Measurements from ENCODE around the gene CLPTM1L. TPM values are rescaled to one million over a fixed set of nuclear protein-coding genes. Genes with fewer than 3 reads are reported as not detected.
"Not testable (repeated sequence)": the region's sequence is repeated elsewhere in the genome, so short reads cannot be mapped to it uniquely, and the experiment has no call there.

The CLPTM1L gene
- total RNA-seq, 2 experiments from 2014 or later, result 80.9 to 82.7 TPM

DNA sequence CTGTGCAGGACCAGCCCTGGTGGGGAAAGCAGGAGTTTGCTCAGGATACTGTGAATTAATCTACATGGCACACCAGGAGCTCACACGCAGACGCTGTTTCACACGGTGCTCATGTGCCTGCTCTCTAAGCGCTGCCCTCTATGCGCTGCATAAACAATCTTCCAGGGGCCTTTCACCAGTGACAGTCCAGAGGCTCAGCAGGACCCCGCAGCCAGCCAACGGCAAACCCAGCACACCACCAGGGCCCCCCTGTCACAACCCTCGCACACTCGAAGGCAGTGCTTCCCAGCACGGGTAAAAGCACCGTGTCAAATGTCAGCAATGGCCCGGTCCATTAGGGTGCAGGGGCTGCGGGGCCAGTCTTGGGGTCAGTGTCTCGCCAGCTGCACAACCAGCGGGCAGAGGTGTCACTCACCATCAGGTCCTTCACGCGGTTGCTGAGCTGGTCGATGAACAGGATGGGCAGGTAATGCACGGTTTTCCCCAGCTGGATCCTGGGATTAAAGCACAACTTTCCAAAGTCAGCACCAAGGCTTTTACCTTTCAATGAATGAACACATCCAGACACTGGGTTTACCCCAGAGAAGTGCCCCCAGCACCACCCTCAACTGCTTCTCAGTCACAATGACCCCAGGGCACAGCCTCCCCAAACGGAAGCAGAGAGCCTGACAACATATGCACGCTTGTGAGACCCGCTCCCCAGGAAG lies 7.3 kb downstream of the CLPTM1L start:
- Mint-ChIP-seq H3K27ac (no peak overlapping the region), H3K27me3 (no peaks in the 10 kb centered on the region), H3K4me1 (peaks cover 3% of the 10 kb centered on the region), H3K9me3 (no peaks in the 10 kb centered on the region), H3K36me3 (peaks cover 17% of the 10 kb centered on the region), H3K4me3 (no peak overlapping the region)
- ATAC-seq (ENCODE audit: low read depth) (no peak), DNase-seq (no peak)
- POLR2A ChIA-PET, result interaction anchor here (1.2 kb wide), 1 partner anchor 9 kb away, joined by 3 read pairs; no protein-coding TSS in a partner anchor

DNA sequence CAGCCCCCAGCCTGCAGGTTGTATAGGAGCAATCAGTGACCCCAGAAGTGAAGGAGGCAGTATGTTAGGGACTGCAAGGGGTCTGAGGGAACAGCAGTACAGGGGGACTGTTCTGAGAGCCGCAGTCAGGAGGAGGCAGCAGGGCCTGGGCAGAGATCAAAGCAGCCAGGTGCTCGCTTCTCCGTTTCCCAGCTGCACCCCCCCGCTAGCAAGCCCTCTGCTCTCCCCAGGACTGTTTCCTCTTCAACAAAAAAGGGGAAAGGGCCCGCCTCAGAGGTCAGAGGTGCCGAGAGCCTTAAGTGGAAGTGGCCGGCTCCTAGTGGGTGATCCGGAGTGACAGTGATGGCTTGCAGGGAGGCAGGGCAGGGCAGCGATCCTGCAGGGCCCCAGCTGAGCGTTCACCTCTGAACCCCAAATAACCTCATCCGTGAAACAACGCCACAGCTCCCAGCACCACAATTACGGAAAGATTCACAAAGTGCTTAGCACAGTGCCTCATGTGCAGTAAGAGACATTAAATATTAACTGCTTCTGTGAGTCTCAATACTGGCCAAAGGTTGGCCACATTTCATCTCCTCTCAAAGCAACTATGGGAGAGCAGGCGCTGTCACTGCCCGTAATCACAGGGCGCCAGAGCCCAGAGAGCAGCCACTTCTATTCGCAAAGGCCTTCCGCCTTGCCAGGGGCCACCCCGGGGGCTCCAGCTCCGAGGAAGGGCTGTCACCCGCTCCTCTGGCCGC lies 8.0 kb downstream of the CLPTM1L start:
- H3K4me3 Mint-ChIP-seq, result no peak overlapping the region
- H3K9me3 Mint-ChIP-seq, result no peaks in the 10 kb centered on the region
- H3K27ac Mint-ChIP-seq, result no peak overlapping the region
- peaks cover 3% of the 10 kb centered on the region for H3K4me1 Mint-ChIP-seq
- POLR2A ChIA-PET, result interaction anchor here (1.2 kb wide), 1 partner anchor 9 kb away, joined by 3 read pairs; no protein-coding TSS in a partner anchor
- no peaks in the 10 kb centered on the region for H3K27me3 Mint-ChIP-seq
- ATAC-seq (ENCODE audit: low read depth), result no peak
- H3K36me3 Mint-ChIP-seq, result peaks cover 17% of the 10 kb centered on the region
- no peak for DNase-seq

DNA sequence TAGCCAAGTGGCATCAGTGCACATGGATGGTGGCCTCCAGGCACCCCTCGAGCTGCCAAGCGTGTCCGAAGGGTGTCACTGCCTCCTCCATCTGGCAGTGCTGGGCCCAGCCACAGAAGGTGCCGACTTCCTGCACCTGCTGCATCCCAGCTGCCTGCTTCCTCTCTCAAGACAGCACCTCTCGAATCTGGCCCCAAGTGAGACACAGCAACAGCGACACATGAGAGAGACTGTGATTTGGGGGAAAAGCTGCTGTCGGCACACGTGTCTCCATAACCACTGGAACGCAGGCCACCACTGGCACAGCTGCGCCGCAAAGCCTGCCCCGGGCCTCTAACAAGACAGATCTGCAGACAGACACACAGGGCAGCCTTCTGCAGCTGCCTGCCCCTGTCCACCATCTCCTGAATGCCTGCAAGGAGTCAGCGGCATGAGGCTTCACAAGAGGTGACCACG lies 8.8 kb downstream of the CLPTM1L start:
- H3K27me3 Mint-ChIP-seq, result no peaks in the 10 kb centered on the region
- no peaks in the 10 kb centered on the region for H3K9me3 Mint-ChIP-seq
- no peak overlapping the region for H3K4me3 Mint-ChIP-seq
- ATAC-seq (ENCODE audit: low read depth), result no peak
- H3K4me1 Mint-ChIP-seq, result peaks cover 3% of the 10 kb centered on the region
- H3K36me3 Mint-ChIP-seq, result peaks cover 13% of the 10 kb centered on the region
- DNase-seq, result no peak
- POLR2A ChIA-PET, result interaction anchor here (1.2 to 1.4 kb wide), 2 partner anchors 10 to 20 kb away, joined by 3 read pairs; no protein-coding TSS in a partner anchor
- H3K27ac Mint-ChIP-seq, result no peak overlapping the region

DNA sequence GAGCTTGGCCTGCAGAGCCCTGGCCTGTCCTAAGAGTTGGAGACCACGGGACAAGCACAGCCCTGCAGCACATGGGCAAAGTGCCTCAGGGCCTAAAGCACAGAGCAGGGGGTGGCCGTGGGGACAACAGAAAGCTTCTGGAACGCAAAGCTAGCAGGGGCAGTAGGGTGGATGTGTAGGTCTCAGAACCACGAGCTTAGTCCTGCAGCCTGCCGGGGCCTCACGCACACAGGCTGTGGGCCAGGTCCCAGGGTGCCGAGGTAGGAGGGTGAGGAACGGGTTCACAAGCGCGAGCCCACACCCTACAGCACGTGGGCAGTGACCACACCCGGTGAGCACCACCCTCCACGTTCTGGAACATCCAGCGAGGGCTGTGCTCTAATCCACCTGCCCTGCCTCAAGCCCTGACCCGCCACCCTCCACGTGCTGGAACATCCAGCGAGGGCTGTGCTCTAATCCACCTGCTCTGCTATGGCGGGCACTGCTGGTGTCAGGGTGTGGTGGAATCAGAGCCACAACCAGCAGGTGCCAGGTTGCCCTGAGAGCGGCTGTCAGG lies 9.3 kb downstream of the CLPTM1L start:
- H3K36me3 Mint-ChIP-seq, result peaks cover 13% of the 10 kb centered on the region
- DNase-seq, result no peak

DNA sequence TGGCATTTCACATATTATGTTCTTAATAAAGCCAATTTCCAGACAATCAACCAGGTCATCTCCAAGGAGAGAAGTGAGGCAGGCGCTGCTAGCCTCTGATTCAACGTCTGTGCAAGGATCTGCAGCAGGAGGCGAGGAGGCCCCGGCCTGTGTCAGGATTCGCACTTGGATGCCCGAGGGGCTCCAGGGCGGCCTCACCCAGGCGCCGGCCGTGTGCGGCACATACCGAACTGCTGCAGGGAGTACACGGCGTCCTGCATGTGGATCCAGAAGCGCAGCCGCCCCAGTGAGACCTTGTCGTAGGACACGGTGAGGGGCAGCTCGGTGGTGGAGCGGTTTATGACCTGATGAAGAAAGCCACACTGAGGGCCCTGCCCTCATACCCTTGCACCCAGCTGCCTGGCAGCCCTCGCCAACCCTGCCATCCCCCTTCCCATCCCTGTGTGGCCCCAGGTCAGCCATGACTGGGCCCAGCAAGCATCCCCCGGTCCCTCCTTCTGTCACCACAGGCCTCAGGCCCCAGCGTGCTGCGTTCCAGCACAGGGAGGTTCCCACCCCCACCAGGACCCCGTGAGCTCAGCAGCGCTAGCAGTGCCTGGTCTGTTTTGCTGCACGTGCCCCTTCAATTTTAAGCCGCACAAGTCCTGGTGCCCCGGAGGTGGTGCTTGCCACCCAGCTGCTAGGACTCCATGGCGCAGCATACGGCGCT lies 9.9 kb downstream of the CLPTM1L start:
- Mint-ChIP-seq H3K27me3 (no peaks in the 10 kb centered on the region), H3K4me1 (peaks cover 3% of the 10 kb centered on the region), H3K4me3 (no peak overlapping the region), H3K9me3 (no peaks in the 10 kb centered on the region), H3K27ac (no peak overlapping the region), H3K36me3 (peaks cover 13% of the 10 kb centered on the region)
- ATAC-seq (ENCODE audit: low read depth) (no peak), DNase-seq (no peak)
- POLR2A ChIA-PET, result interaction anchor here (1.4 to 1.7 kb wide), 2 partner anchors 8 to 19 kb away, joined by 3 to 4 read pairs; no protein-coding TSS in a partner anchor

More for the DNA sequence above, 9.3 kb downstream of the CLPTM1L start:
- Mint-ChIP-seq H3K4me1 (peaks cover 3% of the 10 kb centered on the region), H3K9me3 (no peaks in the 10 kb centered on the region), H3K27me3 (no peaks in the 10 kb centered on the region), H3K4me3 (no peak overlapping the region), H3K27ac (no peak overlapping the region)
- POLR2A ChIA-PET, result interaction anchor here (1.4 kb wide), 1 partner anchor 20 kb away, joined by 3 read pairs; no protein-coding TSS in a partner anchor
- no peak for ATAC-seq (ENCODE audit: low read depth)

DNA sequence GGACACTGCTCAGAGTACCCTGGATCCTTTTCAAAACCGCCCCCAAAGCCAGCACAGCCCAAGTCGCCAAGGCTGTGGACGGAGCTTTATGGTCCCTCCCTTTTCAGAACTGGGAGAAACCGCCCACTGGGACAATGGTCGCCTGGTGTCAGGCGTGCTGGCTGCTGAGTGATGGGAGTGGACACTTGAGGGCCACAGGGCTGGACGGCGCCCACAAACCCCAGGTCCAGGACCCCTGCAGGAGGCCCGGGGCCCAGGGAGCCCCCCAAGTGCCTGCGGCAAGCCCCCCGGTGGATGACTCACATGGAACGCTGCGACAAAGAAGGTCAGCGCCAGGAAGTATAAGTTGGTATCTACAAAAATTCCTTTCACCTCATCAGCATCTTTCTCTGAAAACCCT lies 10.9 kb downstream of the CLPTM1L start:
- ATAC-seq (ENCODE audit: low read depth) (no peak), DNase-seq (no peak)
- H3K4me1 Mint-ChIP-seq, result peaks cover 3% of the 10 kb centered on the region
- POLR2A ChIA-PET, result interaction anchor here (1.7 kb wide), 1 partner anchor 9 kb away, joined by 4 read pairs; no protein-coding TSS in a partner anchor
- no peak overlapping the region for H3K27ac Mint-ChIP-seq
- no peaks in the 10 kb centered on the region for H3K27me3 Mint-ChIP-seq
- H3K36me3 Mint-ChIP-seq, result peaks cover 13% of the 10 kb centered on the region
- no peaks in the 10 kb centered on the region for H3K9me3 Mint-ChIP-seq
- H3K4me3 Mint-ChIP-seq, result no peak overlapping the region

DNA sequence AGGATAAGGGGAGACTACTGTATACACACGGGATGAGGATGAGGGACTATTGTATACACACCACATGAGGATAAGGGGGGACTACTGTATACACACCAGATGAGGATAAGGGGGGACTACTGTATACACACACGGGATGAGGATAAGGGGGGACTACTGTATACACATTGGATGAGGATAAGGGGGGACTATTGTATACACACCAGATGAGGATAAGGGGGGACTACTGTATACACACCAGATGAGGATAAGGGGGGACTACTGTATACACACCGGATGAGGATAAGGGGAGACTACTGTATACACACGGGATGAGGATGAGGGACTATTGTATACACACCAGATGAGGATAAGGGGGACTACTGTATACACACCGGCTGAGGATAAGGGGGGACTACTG lies 11.6 kb downstream of the CLPTM1L start:
- H3K4me1 Mint-ChIP-seq; H3K4me3 Mint-ChIP-seq; H3K27me3 Mint-ChIP-seq; ATAC-seq (ENCODE audit: low read depth); H3K9me3 Mint-ChIP-seq; H3K27ac Mint-ChIP-seq; DNase-seq: not testable (repeated sequence)
- POLR2A ChIA-PET, result interaction anchor here (1.7 kb wide), 1 partner anchor 10 kb away, joined by 4 read pairs; no protein-coding TSS in a partner anchor
- peaks cover 16% of the 10 kb centered on the region for H3K36me3 Mint-ChIP-seq

DNA sequence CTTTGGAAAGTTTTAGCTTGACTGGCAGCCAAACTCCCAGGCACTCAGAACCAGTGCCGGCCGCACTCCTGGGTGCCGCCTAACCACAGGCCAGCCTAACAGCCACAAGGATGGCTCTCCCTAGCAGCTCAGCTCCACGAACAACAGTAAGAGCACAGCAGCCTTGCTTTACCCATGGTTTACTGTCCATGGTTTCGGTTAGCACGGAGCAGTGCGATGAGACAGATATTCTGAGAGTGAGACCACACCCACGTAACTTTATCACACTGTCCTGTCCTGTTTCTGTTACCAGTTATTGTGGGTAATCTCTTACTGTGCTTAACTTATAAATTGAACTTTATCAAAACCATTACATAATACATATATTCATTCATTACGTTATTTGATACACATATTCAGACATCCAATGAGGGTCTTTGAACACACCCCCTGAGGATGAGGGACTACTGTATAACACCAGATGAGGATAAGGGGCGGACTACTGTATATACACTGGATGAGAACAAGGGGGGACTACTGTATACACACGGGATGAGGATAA lies 12.4 kb downstream of the CLPTM1L start:
- POLR2A ChIA-PET, result interaction anchor here (1.2 kb wide), 1 partner anchor 12 kb away, joined by 4 read pairs; no protein-coding TSS in a partner anchor
- no peak overlapping the region for H3K27ac Mint-ChIP-seq
- DNase-seq (no peak), ATAC-seq (ENCODE audit: low read depth) (peak; percentile 41)
- no peaks in the 10 kb centered on the region for H3K27me3 Mint-ChIP-seq
- no peak overlapping the region for H3K4me3 Mint-ChIP-seq
- peaks cover 7% of the 10 kb centered on the region for H3K4me1 Mint-ChIP-seq
- H3K36me3 Mint-ChIP-seq, result peaks cover 17% of the 10 kb centered on the region
- no peaks in the 10 kb centered on the region for H3K9me3 Mint-ChIP-seq

DNA sequence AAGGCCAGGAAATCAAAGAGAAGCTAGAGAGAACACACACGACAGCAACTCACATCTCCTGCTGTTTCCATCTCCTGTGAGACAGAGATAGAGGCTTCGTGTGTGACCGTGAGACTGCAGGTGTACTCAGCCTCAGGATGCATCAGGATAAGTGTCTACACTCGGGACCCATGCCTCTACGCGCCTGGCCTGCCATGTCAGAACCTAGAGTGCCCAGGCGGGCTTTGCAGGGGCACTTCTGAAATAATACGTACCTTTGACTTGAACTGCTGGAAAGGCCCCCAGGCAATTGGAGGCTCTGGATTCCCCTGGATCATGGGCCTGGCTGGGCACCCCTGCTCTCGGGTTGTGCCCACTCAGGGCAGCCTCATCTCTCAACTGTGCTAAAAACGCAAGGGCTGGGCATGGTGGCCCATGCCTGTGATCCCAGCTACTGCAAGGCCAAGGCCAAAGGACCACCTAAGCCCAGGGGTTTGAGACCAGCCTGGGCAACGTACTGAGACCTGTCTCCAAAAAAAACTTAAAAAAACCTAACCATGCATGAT lies 13.0 kb downstream of the CLPTM1L start:
- Mint-ChIP-seq H3K4me3 (no peak overlapping the region), H3K4me1 (peaks cover 9% of the 10 kb centered on the region), H3K9me3 (no peaks in the 10 kb centered on the region), H3K27ac (peak overlapping the region; percentile 56), H3K36me3 (peaks cover 19% of the 10 kb centered on the region), H3K27me3 (no peaks in the 10 kb centered on the region)
- DNase-seq, result no peak
- POLR2A ChIA-PET, result interaction anchor here (1.2 kb wide), 1 partner anchor 12 kb away, joined by 4 read pairs; no protein-coding TSS in a partner anchor
- peak; percentile 16 for ATAC-seq (ENCODE audit: low read depth)

DNA sequence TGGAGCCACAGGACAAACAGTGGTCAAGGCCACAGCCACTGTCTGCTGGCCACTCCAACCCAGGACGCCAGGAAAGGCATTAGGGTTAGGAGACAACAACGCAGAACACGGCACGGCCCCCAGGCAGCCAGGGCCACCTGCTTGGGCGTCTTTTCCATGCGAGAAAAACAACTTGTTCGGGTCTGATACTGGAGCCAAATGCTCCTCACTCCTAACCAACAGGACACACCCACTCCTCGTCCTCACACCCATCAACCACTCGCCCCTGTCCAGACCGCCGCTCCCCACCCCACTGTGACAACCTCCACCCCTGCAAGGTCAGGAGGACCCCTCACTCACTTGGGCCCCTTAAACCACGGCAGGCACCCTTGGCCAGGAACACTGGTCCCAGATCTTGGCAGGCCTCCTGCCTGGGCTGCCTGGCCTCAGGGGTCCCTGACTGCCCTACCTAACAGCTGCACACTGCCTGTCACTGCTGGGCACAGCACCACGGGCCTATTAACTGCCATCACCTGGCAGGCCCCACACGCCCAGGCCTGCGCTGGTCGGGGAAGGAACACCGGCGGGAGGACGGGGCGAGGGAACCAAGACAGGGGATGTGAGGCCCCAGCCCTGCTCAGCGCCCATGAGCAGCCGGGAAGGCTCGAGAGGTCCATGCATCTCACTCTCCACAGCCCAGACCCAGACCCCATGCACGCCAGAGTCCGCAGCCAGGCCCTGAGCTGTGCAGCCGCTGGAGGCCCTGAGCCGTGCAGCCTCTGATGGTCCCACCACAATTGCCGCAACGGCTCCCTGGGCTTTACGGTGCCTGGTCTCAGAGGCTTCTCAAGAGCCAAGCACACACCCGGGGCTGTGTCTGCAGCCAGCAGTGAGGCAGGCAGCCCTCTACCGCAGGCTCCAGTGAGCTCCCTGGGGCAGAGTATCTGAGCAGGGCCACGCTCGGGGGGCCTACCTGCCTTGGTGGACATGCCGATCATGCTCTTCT lies 13.8 kb downstream of the CLPTM1L start:
- Mint-ChIP-seq H3K27ac (no peak overlapping the region), H3K27me3 (no peaks in the 10 kb centered on the region), H3K4me1 (peaks cover 9% of the 10 kb centered on the region), H3K4me3 (no peak overlapping the region), H3K36me3 (peaks cover 18% of the 10 kb centered on the region), H3K9me3 (no peaks in the 10 kb centered on the region)
- POLR2A ChIA-PET, result interaction anchor here (1.2 to 1.3 kb wide), 2 partner anchors 13 to 15 kb away, joined by 3 to 4 read pairs; no protein-coding TSS in a partner anchor
- peak; percentile 27 for DNase-seq
- peak; percentile 35 for ATAC-seq (ENCODE audit: low read depth)

DNA sequence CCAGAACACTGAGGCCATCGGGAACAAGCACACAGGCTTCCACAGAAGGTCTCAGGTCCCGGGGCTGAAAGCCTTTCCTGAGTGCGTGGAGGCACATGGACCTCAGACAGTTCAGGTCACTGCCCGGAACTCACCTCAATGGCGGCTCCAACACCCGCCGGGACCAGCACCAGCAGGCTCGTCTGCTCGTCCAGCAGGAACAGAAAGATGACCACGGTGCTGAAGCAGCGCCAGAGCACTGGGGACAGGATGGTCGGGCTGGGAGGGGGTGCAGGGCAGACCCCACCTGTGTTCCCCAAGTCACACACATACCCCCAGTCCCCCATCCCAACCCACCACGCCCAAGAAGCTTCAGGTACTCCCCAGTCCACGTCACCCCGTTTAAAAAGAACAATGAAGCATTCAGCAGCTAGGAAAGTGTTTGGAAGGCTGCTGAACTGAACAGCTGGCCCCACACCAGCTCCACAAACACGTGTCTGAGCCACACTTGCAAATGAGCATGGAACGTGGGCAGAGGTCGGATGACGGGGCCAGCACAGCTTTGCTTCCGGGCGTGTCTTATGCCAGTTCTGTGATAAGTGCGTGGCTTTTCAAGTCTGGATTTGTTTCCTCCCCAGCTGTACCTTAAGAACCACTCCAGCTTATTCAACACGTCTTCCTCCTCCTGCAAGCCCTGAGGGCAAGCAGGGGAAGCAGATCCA lies 14.6 kb downstream of the CLPTM1L start:
- no peak overlapping the region for H3K4me3 Mint-ChIP-seq
- no peak overlapping the region for H3K27ac Mint-ChIP-seq
- ATAC-seq (ENCODE audit: low read depth), result no peak
- peaks cover 17% of the 10 kb centered on the region for H3K36me3 Mint-ChIP-seq
- no peaks in the 10 kb centered on the region for H3K27me3 Mint-ChIP-seq
- no peaks in the 10 kb centered on the region for H3K9me3 Mint-ChIP-seq
- peak; percentile 18 for DNase-seq
- POLR2A ChIA-PET, result interaction anchor here (1.3 kb wide), 1 partner anchor 15 kb away, joined by 3 read pairs; no protein-coding TSS in a partner anchor
- H3K4me1 Mint-ChIP-seq, result peaks cover 9% of the 10 kb centered on the region
